Measurements from ENCODE around the gene PITX2.

The PITX2 gene

DNA sequence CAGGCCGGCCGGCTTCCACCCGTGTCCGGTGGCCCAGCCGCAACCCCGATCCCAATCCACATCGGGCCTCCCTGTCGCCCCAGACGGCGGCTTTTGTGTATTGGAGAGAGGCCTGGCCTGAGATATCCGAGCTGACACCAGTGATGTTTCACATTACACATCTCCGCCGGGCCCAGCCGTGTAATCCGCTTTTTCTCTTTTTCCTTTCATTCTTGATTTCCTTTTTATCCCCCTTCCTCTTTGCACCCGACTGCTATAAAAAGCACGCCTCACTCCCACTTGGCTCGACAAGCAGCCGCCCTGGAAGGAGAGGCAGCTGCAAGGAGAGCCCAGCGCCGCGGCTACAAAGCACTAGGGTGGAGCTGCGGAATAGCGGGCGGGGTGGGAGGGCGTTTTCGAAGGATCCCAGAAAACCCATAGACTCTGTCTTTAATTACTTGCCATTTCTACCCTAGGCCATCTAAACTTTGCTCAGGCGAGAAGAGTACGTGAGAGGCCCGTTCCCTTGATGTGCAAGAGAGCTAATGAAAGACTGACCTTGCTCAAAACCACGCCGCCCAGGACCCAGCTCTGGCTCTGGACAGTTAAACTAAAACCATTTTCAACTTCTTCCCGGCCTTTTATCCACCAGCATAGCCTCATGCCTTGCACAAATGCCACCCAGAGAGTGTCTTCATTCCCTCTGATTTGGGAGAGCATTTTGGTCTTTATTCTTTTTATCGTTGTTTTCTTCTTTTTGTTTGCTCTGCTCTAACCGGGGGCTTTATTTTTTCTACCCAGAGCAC is 3.2 kb downstream of the PITX2 start:
- no peaks in the 10 kb centered on the region for H3K79me2 ChIP-seq (ENCODE audit: insufficient read depth, low read length)
- DNase-seq (no peak), ATAC-seq (ENCODE audit: insufficient read depth, low read depth) (no peak)
- peaks cover 2% of the 10 kb centered on the region for H3K27me3 ChIP-seq (ENCODE audit: insufficient read depth, low read length, poor library complexity)
- no peaks in the 10 kb centered on the region for H3K4me1 ChIP-seq (ENCODE audit: insufficient read depth, low read length)
- no peak overlapping the region for H2AFZ ChIP-seq (ENCODE audit: low read depth, low read length)
- H3K4me3 ChIP-seq (ENCODE audit: low read depth in 1 of 2, low read length in 2 of 2) = no peak overlapping the region
- H4K20me1 ChIP-seq (ENCODE audit: insufficient read depth, low read length) = no peaks in the 10 kb centered on the region
- no peaks in the 10 kb centered on the region for H3K9me3 ChIP-seq (ENCODE audit: insufficient read depth, low read length, severe bottlenecking)
- no peak overlapping the region for H3K27ac ChIP-seq (ENCODE audit: low read length)
- H3K4me2 ChIP-seq (ENCODE audit: insufficient read depth, low read length) = no peak overlapping the region
- TF ChIP-seq EZH2 (IDR thresholded peaks at IDR 0.05; ENCODE audit: borderline replicate concordance, low read depth, low read length, severe bottlenecking) = no peak
- TF ChIP-seq, protein P1, sequence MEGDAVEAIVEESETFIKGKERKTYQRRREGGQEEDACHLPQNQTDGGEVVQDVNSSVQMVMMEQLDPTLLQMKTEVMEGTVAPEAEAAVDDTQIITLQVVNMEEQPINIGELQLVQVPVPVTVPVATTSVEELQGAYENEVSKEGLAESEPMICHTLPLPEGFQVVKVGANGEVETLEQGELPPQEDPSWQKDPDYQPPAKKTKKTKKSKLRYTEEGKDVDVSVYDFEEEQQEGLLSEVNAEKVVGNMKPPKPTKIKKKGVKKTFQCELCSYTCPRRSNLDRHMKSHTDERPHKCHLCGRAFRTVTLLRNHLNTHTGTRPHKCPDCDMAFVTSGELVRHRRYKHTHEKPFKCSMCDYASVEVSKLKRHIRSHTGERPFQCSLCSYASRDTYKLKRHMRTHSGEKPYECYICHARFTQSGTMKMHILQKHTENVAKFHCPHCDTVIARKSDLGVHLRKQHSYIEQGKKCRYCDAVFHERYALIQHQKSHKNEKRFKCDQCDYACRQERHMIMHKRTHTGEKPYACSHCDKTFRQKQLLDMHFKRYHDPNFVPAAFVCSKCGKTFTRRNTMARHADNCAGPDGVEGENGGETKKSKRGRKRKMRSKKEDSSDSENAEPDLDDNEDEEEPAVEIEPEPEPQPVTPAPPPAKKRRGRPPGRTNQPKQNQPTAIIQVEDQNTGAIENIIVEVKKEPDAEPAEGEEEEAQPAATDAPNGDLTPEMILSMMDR (IDR thresholded peaks at IDR 0.05; ENCODE audit: borderline replicate concordance, extremely low read depth, low read length, poor library complexity, severe bottlenecking) = no peak
- no peaks in the 10 kb centered on the region for H3K36me3 ChIP-seq (ENCODE audit: insufficient read depth, low read length)
- no peak overlapping the region for H3K9ac ChIP-seq (ENCODE audit: low read depth, low read length)

DNA sequence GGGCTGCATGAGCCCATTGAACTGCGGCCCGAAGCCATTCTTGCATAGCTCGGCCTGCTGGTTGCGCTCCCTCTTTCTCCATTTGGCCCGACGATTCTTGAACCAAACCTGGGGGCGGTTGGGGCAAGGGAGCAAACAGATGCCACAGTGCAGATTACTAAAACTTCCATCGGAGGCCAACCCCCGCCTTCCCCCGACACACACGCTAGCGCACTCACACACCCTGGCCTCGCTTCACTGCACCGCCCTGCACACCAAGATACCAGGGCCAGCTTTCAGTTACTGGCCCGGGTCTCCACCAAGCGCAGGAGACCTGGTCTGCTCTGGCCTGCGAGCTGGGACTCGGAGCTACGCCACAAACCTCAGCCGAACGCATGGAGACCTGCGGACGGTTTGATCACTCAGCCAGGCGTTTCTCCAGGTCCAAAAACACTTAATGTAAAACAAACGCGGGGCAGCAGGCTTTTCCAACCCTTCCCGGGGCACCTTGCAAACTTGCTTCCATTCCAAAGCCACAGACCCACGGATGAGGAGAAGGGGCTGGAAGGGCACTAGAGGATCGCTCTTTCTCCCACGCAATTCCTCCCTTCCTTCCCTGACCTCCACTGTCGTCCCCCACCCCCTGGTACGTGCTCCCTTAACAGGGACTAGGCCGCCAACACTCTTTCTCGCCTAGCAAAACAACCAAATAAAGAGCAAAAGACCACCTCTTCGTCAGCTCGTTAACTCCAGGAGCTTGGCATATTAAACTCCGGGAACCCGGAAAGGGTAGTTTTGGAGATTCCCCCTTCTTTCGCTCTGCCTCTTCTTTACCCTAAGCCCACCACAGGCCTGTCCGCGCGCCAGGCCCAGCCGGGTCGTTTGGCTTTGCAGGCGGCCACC is 4.1 kb downstream of the PITX2 start:
- H3K9me3 ChIP-seq (ENCODE audit: insufficient read depth, low read length, severe bottlenecking) = no peaks in the 10 kb centered on the region
- H3K79me2 ChIP-seq (ENCODE audit: insufficient read depth, low read length) = no peaks in the 10 kb centered on the region
- no peaks in the 10 kb centered on the region for H4K20me1 ChIP-seq (ENCODE audit: insufficient read depth, low read length)
- no peak overlapping the region for H3K4me3 ChIP-seq (ENCODE audit: low read depth in 1 of 2, low read length in 2 of 2)
- H3K27ac ChIP-seq (ENCODE audit: low read length) = no peak overlapping the region
- TF ChIP-seq EZH2 (IDR thresholded peaks at IDR 0.05; ENCODE audit: borderline replicate concordance, low read depth, low read length, severe bottlenecking) = no peak
- TF ChIP-seq, protein P1 (IDR thresholded peaks at IDR 0.05; ENCODE audit: borderline replicate concordance, extremely low read depth, low read length, poor library complexity, severe bottlenecking) = no peak
- no peaks in the 10 kb centered on the region for H3K36me3 ChIP-seq (ENCODE audit: insufficient read depth, low read length)
- no peak for DNase-seq
- H3K9ac ChIP-seq (ENCODE audit: low read depth, low read length) = no peak overlapping the region
- no peak overlapping the region for H3K4me2 ChIP-seq (ENCODE audit: insufficient read depth, low read length)
- no peaks in the 10 kb centered on the region for H3K4me1 ChIP-seq (ENCODE audit: insufficient read depth, low read length)
- H3K27me3 ChIP-seq (ENCODE audit: insufficient read depth, low read length, poor library complexity) = no peaks in the 10 kb centered on the region
- no peak overlapping the region for H2AFZ ChIP-seq (ENCODE audit: low read depth, low read length)
- no peak for ATAC-seq (ENCODE audit: insufficient read depth, low read depth)

DNA sequence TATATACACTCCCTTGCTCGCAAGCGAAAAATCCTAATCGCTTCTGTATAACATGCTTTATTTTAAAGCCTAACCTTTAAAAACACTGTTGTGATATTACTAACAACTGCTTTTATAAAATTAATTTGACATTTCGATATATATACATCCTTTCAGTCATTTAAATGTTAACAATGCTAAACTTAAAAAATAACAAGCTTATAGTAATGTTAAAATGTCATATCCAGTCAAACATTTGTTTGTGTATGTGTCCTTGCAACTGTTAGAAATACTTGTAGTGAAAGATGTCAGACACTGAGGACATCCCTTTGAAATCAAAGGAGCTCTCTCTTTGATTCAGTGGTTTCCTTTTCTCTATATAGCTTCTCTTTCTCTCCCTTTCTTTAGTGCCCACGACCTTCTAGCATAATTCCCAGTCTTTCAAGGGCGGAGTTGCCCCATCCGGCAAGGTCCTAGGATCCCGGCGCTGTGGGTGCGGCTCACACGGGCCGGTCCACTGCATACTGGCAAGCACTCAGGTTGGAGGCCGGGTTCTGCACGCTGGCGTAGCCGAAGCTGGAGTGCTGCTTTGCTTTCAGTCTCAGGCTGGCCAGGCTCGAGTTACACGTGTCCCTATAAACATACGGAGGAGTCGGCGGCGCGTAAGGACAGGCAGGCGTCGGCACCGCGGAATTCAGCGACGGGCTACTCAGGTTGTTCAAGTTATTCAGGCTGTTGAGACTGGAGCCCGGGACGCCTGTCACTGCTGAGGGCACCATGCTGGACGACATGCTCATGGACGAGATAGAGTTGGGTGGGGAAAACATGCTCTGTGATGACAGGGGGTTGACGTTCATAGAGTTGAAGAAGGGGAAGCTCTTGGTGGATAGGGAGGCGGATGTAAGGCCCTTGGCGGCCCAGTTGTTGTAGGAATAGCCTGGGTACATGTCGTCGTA is 5.0 kb downstream of the PITX2 start:
- Histone ChIP-seq H3K79me2 (ENCODE audit: insufficient read depth, low read length) (no peaks in the 10 kb centered on the region), H4K20me1 (ENCODE audit: insufficient read depth, low read length) (no peaks in the 10 kb centered on the region), H3K27me3 (ENCODE audit: insufficient read depth, low read length, poor library complexity) (no peaks in the 10 kb centered on the region), H2AFZ (ENCODE audit: low read depth, low read length) (no peak overlapping the region), H3K4me2 (ENCODE audit: insufficient read depth, low read length) (no peak overlapping the region), H3K27ac (ENCODE audit: low read length) (no peak overlapping the region), H3K9me3 (ENCODE audit: insufficient read depth, low read length, severe bottlenecking) (no peaks in the 10 kb centered on the region), H3K4me3 (ENCODE audit: low read depth in 1 of 2, low read length in 2 of 2) (no peak overlapping the region), H3K4me1 (ENCODE audit: insufficient read depth, low read length) (no peaks in the 10 kb centered on the region), H3K9ac (ENCODE audit: low read depth, low read length) (no peak overlapping the region), H3K36me3 (ENCODE audit: insufficient read depth, low read length) (no peaks in the 10 kb centered on the region)
- DNase-seq = no peak
- TF ChIP-seq, protein P1 (IDR thresholded peaks at IDR 0.05; ENCODE audit: borderline replicate concordance, extremely low read depth, low read length, poor library complexity, severe bottlenecking) = no peak
- no peak for TF ChIP-seq EZH2 (IDR thresholded peaks at IDR 0.05; ENCODE audit: borderline replicate concordance, low read depth, low read length, severe bottlenecking)
- ATAC-seq (ENCODE audit: insufficient read depth, low read depth) = no peak

All from DND-41 (cell line).